OCI-LY1 (cell line): ENCODE results near the gene SERINC2.
"Not testable (repeated sequence)": the region's sequence is repeated elsewhere in the genome, so short reads cannot be mapped to it uniquely, and the experiment has no call there.

Experiments
- H2AFZ ChIP-seq: fragments of 200-600 bp; sonication (generic), shearing (Covaris generic); 2 replicates; pipeline ENCODE4 v1.6.0; 2014; ENCODE audit warnings: antibody characterized with exemption, mild to moderate bottlenecking, low read length
- H3F3A ChIP-seq: fragments of 200-600 bp; sonication (generic), shearing (Covaris generic); 2 replicates; pipeline ENCODE4 v1.6.0; 2014; ENCODE audit warnings: mild to moderate bottlenecking, antibody characterized with exemption, low read length, moderate library complexity; ENCODE audit not compliant: insufficient read depth
- H3K27ac ChIP-seq: fragments of 200-600 bp; sonication (generic); 2 replicates; pipeline ENCODE4 v1.5.1; 2014; ENCODE audit warnings: low read length, mixed run types, mild to moderate bottlenecking, low read depth; ENCODE audit not compliant: poor library complexity, severe bottlenecking
- H3K27me3 ChIP-seq: fragments of 200-600 bp; sonication (generic); 2 replicates; pipeline ENCODE4 v1.6.0; 2014; ENCODE audit warnings: antibody characterized with exemption, mild to moderate bottlenecking, low read length, moderate library complexity; ENCODE audit not compliant: insufficient read depth
- H3K36me3 ChIP-seq: fragments of 200-600 bp; sonication (generic); 2 replicates; pipeline ENCODE4 v1.6.1; 2014; ENCODE audit warnings: mild to moderate bottlenecking, antibody characterized with exemption, low read length, moderate library complexity, mixed read lengths; ENCODE audit not compliant: insufficient read depth
- H3K4me1 ChIP-seq: fragments of 200-600 bp; sonication (generic); 2 replicates; pipeline ENCODE4 v1.5.1; 2014; ENCODE audit warnings: mild to moderate bottlenecking, low read length, moderate library complexity; ENCODE audit not compliant: insufficient read depth, severe bottlenecking
- H3K4me2 ChIP-seq: fragments of 200-600 bp; sonication (generic), shearing (Covaris generic); 2 replicates; pipeline ENCODE4 v1.6.1; 2014; ENCODE audit warnings: low read length
- H3K4me3 ChIP-seq: fragments of 200-600 bp; sonication (generic); 2 replicates; pipeline ENCODE4 v1.5.1; 2014; ENCODE audit warnings: low read length, low read depth, mild to moderate bottlenecking, mixed read lengths; ENCODE audit not compliant: poor library complexity, severe bottlenecking
- H3K79me2 ChIP-seq: fragments of 200-600 bp; shearing (Covaris generic); 2 replicates; pipeline ENCODE4 v1.6.1; 2016; ENCODE audit warnings: mixed run types, low read length, mixed read lengths; ENCODE audit not compliant: insufficient read depth
- H3K9ac ChIP-seq: fragments of 200-600 bp; sonication (generic), shearing (Covaris generic); 2 replicates; pipeline ENCODE4 v1.6.1; 2014; ENCODE audit warnings: mild to moderate bottlenecking, low read length, mixed read lengths
- H3K9me2 ChIP-seq: fragments of 200-600 bp; sonication (generic), shearing (Covaris generic); 2 replicates; pipeline ENCODE4 v1.6.1; 2014; ENCODE audit warnings: low read depth, mild to moderate bottlenecking, low read length, mixed read lengths
- H3K9me3 ChIP-seq: fragments of 200-600 bp; shearing (Covaris generic); 2 replicates; pipeline ENCODE4 v1.6.1; 2014; ENCODE audit warnings: low read length, mixed read lengths
- H4K20me1 ChIP-seq: fragments of 200-600 bp; sonication (generic), shearing (Covaris generic); 2 replicates; pipeline ENCODE4 v1.6.0; 2016; ENCODE audit warnings: mild to moderate bottlenecking, low read length; ENCODE audit not compliant: insufficient read depth
- CTCF ChIP-seq: fragments of 200-600 bp; sonication (generic), shearing (Covaris generic); IDR thresholded peaks from 2 replicates; pipeline ENCODE4 v1.5.1; 2017; ENCODE audit warnings: mild to moderate bottlenecking, antibody characterized with exemption, low read length, moderate library complexity, mixed read lengths
- EZH2 ChIP-seq: fragments of 200-600 bp; sonication (generic), shearing (Covaris generic); IDR thresholded peaks from 2 replicates; pipeline ENCODE4 v1.8.0; 2017; ENCODE audit warnings: borderline replicate concordance, mixed run types, mild to moderate bottlenecking, antibody characterized with exemption, low read length, moderate library complexity, mixed read lengths

The SERINC2 gene

GRCh38 chr1:31428436-31429221, 15.6 kb downstream of the SERINC2 start:
- no peak overlapping the region for H3K27ac ChIP-seq
- H4K20me1 ChIP-seq = no peaks in the 10 kb centered on the region
- H3K4me1 ChIP-seq = peaks cover 4% of the 10 kb centered on the region
- H3K4me2 ChIP-seq = no peak overlapping the region
- peaks cover 6% of the 10 kb centered on the region for H3F3A ChIP-seq
- no peak overlapping the region for H2AFZ ChIP-seq
- no peak overlapping the region for H3K4me3 ChIP-seq
- no peaks in the 10 kb centered on the region for H3K9me3 ChIP-seq
- no peak overlapping the region for H3K9ac ChIP-seq
- no peaks in the 10 kb centered on the region for H3K36me3 ChIP-seq
- H3K9me2 ChIP-seq = no peaks in the 10 kb centered on the region
- H3K27me3 ChIP-seq = no peaks in the 10 kb centered on the region
- no peak for TF ChIP-seq CTCF
- no peak for TF ChIP-seq EZH2
- H3K79me2 ChIP-seq = no peaks in the 10 kb centered on the region

GRCh38 chr1:31429583-31429982, 16.6 kb downstream of the SERINC2 start:
- Histone ChIP-seq H3K9me2 (no peaks in the 10 kb centered on the region), H4K20me1 (no peaks in the 10 kb centered on the region)

GRCh38 chr1:31431351-31432257, 18.6 kb downstream of the SERINC2 start:
- not testable (repeated sequence) for H3K9ac ChIP-seq, H3K79me2 ChIP-seq, H4K20me1 ChIP-seq, H3F3A ChIP-seq, H3K27ac ChIP-seq, H3K4me2 ChIP-seq, H3K4me3 ChIP-seq, H3K4me1 ChIP-seq, H2AFZ ChIP-seq, H3K9me3 ChIP-seq, H3K27me3 ChIP-seq, H3K9me2 ChIP-seq, H3K36me3 ChIP-seq

More at GRCh38 chr1:31429583-31429982, 16.6 kb downstream of the SERINC2 start:
- TF ChIP-seq CTCF = no peak
- Histone ChIP-seq H3K9me3 (no peaks in the 10 kb centered on the region), H3K9ac (no peak overlapping the region), H2AFZ (no peak overlapping the region), H3K4me1 (no peaks in the 10 kb centered on the region), H3K36me3 (no peaks in the 10 kb centered on the region), H3K4me3 (no peak overlapping the region), H3F3A (peaks cover 6% of the 10 kb centered on the region), H3K79me2 (no peaks in the 10 kb centered on the region), H3K27me3 (no peaks in the 10 kb centered on the region), H3K27ac (no peak overlapping the region), H3K4me2 (no peak overlapping the region)
